HG03039 (cell line): ENCODE data around the gene SGPP2.

Experiments used
- ATAC-seq: cut with Tn5 transposase; IDR thresholded peaks from one replicate; pipeline ENCODE4 v1.9.1; 2021; ENCODE audit warnings: mild to moderate bottlenecking, moderate library complexity; ENCODE audit not compliant: unreplicated experiment

Gene SGPP2

DNA sequence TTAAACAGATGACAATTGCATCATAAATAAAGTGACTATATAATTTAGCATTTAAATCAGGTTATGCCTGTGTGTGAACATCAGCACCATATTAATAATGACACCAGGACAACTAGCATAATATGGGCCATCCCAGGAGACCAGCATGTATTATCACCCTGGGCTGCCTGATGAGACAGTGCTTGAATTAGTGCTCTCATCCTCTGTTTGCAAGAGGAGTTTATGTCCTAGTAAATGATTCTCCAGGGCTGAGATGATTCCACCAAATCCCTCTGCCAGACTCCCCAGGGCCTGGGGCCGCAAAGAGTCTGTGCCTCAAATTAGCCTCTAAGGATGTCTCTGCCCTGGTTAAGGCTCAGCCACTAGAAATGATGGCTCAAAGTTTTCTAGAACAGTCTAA lies 97.7 kb downstream of the SGPP2 start:
- ATAC-seq = no peak

GRCh38 chr2:222523783-222524544 lies 99.6 kb downstream of the SGPP2 start:
- no peak for ATAC-seq

DNA sequence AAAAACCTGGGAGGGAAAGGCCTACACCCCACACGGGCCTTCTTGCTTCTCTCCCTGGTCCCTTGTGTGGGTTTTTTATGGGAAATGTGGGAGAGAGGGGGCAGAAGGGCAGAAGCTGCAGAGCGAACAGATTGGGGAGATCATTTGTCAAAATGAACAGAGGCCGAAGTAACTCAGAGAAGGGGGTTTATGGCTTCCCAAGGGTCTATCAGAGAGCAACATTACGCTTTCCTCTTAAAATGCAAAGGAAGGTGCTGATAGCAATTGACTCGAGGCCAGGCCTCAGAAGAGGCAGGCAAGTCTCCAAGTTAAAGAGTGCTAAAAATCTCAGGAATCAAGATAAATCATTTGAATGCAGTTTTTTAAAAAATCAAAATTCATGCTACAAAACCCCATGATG lies 101.5 kb downstream of the SGPP2 start:
- no peak for ATAC-seq

GRCh38 chr2:222526480-222527277 lies 102.3 kb downstream of the SGPP2 start:
- ATAC-seq = peak; percentile 55

- no peak for ATAC-seq
These were observed 108.0 kb downstream of the SGPP2 start for GRCh38 chr2:222532315-222532714.

- no peak for ATAC-seq
These were observed 111.1 kb downstream of the SGPP2 start for GRCh38 chr2:222535477-222535876.

GRCh38 chr2:222538535-222538934 lies 114.2 kb downstream of the SGPP2 start:
- peak; percentile 62 for ATAC-seq

DNA sequence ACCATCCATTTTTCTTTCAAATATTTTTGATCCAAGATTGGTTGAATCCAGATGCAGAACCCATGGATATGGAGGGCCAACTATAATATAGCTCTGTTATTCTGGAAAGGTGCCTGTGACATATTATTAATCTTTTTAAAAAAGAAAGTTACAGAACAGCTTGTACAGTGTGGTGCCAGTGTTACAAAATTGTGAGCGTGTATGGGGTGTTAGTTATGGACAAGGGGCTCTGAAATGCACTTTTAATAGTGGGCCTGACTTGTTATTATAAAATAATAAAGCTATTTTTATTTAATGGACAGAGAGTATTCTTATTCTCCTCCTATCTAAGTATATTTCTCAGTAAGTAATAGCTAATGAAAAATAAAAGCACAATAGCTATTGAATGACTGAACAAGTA lies 120.3 kb downstream of the SGPP2 start:
- no peak for ATAC-seq

DNA sequence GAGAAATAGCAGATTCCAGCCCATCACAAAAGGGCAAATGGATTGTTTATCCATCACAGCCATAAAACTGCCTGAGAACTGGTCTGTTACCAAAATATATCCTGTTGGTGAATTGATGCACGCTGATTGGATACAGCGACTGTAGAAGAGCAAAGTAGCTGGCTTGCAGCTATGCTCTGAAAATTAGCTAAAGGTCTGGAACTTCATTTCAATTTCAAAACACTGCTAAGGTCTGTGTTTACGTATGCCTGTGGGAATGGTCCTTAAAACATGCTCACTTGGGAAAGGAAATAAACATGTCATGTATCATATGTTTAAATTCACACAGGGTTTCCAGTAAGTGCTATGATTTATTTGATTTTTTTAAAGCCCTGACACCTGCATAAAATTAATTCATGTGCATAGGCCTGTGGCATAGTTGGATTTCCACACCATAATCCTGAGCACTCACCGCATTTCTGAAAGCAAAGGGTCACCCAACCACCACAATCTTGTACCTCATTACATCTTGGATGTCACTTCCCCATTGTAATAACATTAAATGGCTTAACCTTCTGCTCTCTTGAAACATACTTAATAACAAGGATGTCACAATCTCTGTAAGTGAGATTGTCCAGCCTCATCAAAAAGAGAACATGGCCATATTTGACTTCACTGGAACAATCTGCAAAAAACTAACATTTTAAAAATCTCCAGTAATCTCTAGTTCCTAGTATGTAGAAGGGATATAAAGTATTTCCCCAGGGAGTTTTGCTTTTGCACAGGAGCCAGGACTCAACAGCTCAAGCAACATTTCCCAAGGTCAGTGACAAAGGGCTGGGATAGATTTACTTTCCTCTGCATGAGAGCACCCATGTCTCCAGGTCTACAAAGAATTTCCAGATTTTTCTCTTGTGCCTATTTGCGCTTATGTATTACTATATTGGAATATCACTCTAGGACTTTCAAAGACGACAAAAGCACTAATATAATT lies 121.8 kb downstream of the SGPP2 start:
- ATAC-seq = no peak

- ATAC-seq = no peak
These were observed 122.7 kb downstream of the SGPP2 start for GRCh38 chr2:222547083-222547482.

DNA sequence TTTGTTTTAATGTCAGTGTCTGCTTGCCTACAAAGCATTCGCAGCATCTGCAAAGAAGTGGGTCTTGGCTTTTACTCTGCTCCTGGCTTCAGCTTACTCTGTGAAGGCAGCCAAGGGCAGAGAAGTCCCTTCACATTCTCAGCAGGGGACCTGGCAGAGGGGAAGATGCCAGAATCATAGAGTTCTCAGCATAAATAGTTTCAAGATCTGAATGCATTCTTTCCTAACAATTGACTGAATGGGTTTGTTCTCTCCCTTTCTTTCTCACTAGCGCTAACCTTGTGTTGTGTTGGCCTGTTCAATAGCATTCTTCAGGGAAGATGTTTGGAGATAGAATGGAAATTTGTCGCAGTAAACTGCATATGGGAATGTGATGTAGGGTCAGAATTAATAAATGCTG lies 124.6 kb downstream of the SGPP2 start:
- ATAC-seq = no peak

DNA sequence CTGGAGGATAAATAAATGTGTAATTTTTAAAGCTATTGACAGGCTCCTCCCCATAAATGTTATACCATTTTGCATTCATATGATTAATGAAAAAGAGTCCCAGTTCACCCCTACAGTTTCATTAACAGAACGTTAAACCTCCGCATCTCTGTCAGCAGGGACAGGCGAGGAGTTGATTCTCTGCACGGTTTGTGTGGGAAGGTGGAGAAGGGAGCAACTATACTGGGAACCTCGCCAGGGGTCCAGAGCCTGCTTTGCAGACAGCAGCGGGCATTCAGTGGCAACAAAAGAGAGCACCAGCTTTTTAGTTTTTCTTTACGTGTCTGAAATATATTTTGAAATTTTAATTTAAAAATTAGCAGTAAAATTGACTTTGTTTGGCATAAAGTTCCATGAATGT lies 130.2 kb downstream of the SGPP2 start:
- ATAC-seq = no peak

- ATAC-seq = no peak
These were observed 136.8 kb downstream of the SGPP2 start for GRCh38 chr2:222561151-222561550.

DNA sequence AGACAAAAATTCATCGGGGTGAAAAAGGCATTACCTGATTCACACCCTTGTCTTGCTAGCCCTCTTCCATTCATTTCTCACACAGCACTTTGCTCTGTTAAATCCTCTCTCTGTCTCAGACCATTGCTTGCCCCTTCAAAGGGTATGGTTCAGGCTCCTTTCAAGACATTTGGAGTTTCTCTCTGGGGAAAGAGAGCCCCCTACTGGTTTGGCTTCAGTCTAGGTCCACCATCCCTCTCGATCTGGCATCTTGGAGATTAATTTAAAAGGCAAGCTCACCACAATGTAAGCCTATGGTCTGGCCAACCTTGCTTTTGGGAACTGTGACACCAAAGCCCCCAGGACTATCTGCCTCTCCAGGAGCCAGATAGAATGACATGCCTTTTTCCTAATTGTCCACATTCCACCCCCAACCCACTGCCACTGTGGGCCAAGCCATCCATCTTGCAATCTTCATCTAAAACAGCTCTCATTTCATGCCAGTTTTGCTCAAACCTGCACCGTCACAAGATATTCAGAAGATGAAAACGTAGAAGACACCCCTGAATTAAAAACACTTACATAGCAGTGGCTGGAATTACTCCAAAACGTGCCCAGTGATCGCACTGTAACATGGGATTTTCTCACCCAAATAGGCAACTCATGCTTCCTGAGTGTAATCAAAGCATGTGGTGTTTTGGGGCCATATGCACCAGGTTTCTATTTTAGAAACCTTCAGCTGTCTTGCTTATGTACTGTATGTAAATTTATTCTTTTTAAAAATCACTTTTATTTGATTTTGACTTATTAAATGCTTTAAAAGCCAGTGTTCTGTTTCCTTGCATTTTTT lies 137.7 kb downstream of the SGPP2 start:
- peak; percentile 64 for ATAC-seq

GRCh38 chr2:222563106-222563718 lies 138.9 kb downstream of the SGPP2 start:
- ATAC-seq = no peak

- ATAC-seq = no peak
These were observed 139.6 kb downstream of the SGPP2 start for GRCh38 chr2:222563936-222564335.

- ATAC-seq = no peak
These were observed 141.9 kb downstream of the SGPP2 start for GRCh38 chr2:222566229-222566628.

- no peak for ATAC-seq
These were observed 144.5 kb downstream of the SGPP2 start for GRCh38 chr2:222568865-222569264.

- no peak for ATAC-seq
These were observed 145.5 kb downstream of the SGPP2 start for GRCh38 chr2:222569826-222570225.

DNA sequence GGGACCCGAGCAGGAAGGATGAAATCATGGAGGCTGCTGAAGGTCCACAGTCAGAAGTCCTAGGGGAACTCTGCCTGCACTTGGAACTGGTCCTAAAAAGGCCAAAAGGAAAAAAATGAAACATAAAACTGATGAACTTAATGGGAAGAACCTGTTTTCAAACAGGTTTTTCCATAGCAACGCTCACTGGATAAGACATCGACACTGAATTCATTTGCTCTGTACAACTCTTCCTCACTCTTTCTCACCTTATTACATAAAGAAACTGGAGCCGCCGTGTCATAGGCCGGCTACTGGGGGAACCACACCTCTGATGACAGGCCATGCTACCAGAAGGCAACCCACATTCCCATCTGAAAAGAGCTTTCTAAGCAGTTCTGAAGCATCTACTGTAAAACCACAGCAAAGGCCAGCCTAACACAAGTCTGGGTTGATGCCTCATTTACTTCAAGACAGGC lies 147.9 kb downstream of the SGPP2 start:
- ATAC-seq = no peak
